Measurements from ENCODE around the gene ZCWPW1.
"Not testable (repeated sequence)": the region's sequence is repeated elsewhere in the genome, so short reads cannot be mapped to it uniquely, and the experiment has no call there.

The ZCWPW1 gene

GRCh38 chr7:100464210-100464660 is 35.7 kb upstream of the ZCWPW1 start, which contains the start of gene SPACDR:
Gene SPACDR, minus strand, starts transcription at chr7:100464260. Its CDS starts 235 bp downstream, at chr7:100464025.
- in situ Hi-C loops (cut with MboI; ENCODE audit: low pct_unique_long_range_greater_than_20kb, low sequenced_read_pairs): no loop called here
- DNase-seq: no peak

- no peak for DNase-seq
- in situ Hi-C loops (cut with MboI; ENCODE audit: low pct_unique_long_range_greater_than_20kb, low sequenced_read_pairs): no loop called here
Measured at GRCh38 chr7:100457033-100457432, 28.5 kb upstream of the ZCWPW1 start.

GRCh38 chr7:100456562-100456961 is 28.1 kb upstream of the ZCWPW1 start:
- in situ Hi-C loops (cut with MboI; ENCODE audit: low pct_unique_long_range_greater_than_20kb, low sequenced_read_pairs): no loop called here
- no peak for DNase-seq

- no peak for DNase-seq
- in situ Hi-C loops (cut with MboI; ENCODE audit: low pct_unique_long_range_greater_than_20kb, low sequenced_read_pairs): no loop called here
Measured at GRCh38 chr7:100455206-100455605, 26.7 kb upstream of the ZCWPW1 start.

- DNase-seq; in situ Hi-C loops (cut with MboI; ENCODE audit: low pct_unique_long_range_greater_than_20kb, low sequenced_read_pairs): not testable (repeated sequence)
Measured at GRCh38 chr7:100453854-100454253, 25.4 kb upstream of the ZCWPW1 start.

GRCh38 chr7:100452513-100452912 is 24.0 kb upstream of the ZCWPW1 start:
- in situ Hi-C loops (cut with MboI; ENCODE audit: low pct_unique_long_range_greater_than_20kb, low sequenced_read_pairs): no loop called here

GRCh38 chr7:100449190-100449795 is 20.8 kb upstream of the ZCWPW1 start:
- no peak for DNase-seq
- in situ Hi-C loops (cut with MboI; ENCODE audit: low pct_unique_long_range_greater_than_20kb, low sequenced_read_pairs): no loop called here

More at GRCh38 chr7:100452513-100452912, 24.0 kb upstream of the ZCWPW1 start:
- no peak for DNase-seq

GRCh38 chr7:100447363-100447762 is 18.9 kb upstream of the ZCWPW1 start:
- in situ Hi-C loops (cut with MboI; ENCODE audit: low pct_unique_long_range_greater_than_20kb, low sequenced_read_pairs); DNase-seq: not testable (repeated sequence)

- DNase-seq: no peak
- in situ Hi-C loops (cut with MboI; ENCODE audit: low pct_unique_long_range_greater_than_20kb, low sequenced_read_pairs): no loop called here
Measured at GRCh38 chr7:100446040-100446439, 17.5 kb upstream of the ZCWPW1 start.

GRCh38 chr7:100444311-100445278 is 16.1 kb upstream of the ZCWPW1 start:
- in situ Hi-C loops (cut with MboI; ENCODE audit: low pct_unique_long_range_greater_than_20kb, low sequenced_read_pairs): no loop called here
- peak; percentile 68 for DNase-seq

- in situ Hi-C loops (cut with MboI; ENCODE audit: low pct_unique_long_range_greater_than_20kb, low sequenced_read_pairs): no loop called here
- no peak for DNase-seq
Measured at GRCh38 chr7:100443096-100443840, 14.8 kb upstream of the ZCWPW1 start.

- DNase-seq: no peak
- in situ Hi-C loops (cut with MboI; ENCODE audit: low pct_unique_long_range_greater_than_20kb, low sequenced_read_pairs): no loop called here
Measured at GRCh38 chr7:100441641-100442535, 13.4 kb upstream of the ZCWPW1 start.

- DNase-seq; in situ Hi-C loops (cut with MboI; ENCODE audit: low pct_unique_long_range_greater_than_20kb, low sequenced_read_pairs): not testable (repeated sequence)
Measured at GRCh38 chr7:100439244-100439643, 10.7 kb upstream of the ZCWPW1 start.

GRCh38 chr7:100438731-100439130 is 10.2 kb upstream of the ZCWPW1 start:
- DNase-seq; in situ Hi-C loops (cut with MboI; ENCODE audit: low pct_unique_long_range_greater_than_20kb, low sequenced_read_pairs): not testable (repeated sequence)

- no peak for DNase-seq
- in situ Hi-C loops (cut with MboI; ENCODE audit: low pct_unique_long_range_greater_than_20kb, low sequenced_read_pairs): no loop called here
Measured at GRCh38 chr7:100438172-100438571, 9.7 kb upstream of the ZCWPW1 start.

GRCh38 chr7:100437150-100438100 is 8.9 kb upstream of the ZCWPW1 start:
- no peak for DNase-seq
- in situ Hi-C loops (cut with MboI; ENCODE audit: low pct_unique_long_range_greater_than_20kb, low sequenced_read_pairs): no loop called here
